Body of pancreas (tissue), 4 donors: ENCODE data around the gene PPFIA1. TPM values are rescaled to one million over a fixed set of nuclear protein-coding genes. Genes with fewer than 3 reads are reported as not detected.

ENCODE experiments used
- ATAC-seq: fragments of 150-250 bp; one replicate; pipeline ENCODE4 v1.9.1; 2016
- DNase-seq, 4 donors: peaks; one replicate each; pipeline ENCODE4 v3.0.0-alpha.2; 2019
- H3K27ac ChIP-seq, 4 donors: fragments of 200-600 bp; sonication (generic); 1 replicate in 3 of 4; 2 replicates in 1 of 4; pipeline versions ENCODE4 v1.5.1 to v1.6.1; 2016 to 2019; ENCODE audit warnings: mild to moderate bottlenecking in 1 of 4, mixed read lengths in 1 of 4, moderate library complexity in 1 of 4
- H3K27me3 ChIP-seq, 2 donors: fragments of 200-600 bp; sonication (generic); one replicate each; pipeline ENCODE4 v1.6.0; 2016; ENCODE audit warnings: mild to moderate bottlenecking in 1 of 2
- H3K36me3 ChIP-seq, 2 donors: fragments of 200-600 bp; sonication (generic); replicated peaks in 1 of 2; 2 replicates each; pipeline ENCODE4 v1.5.1; 2016; ENCODE audit warnings: low read depth in 2 of 2; ENCODE audit not compliant: insufficient read depth in 1 of 2
- H3K4me1 ChIP-seq: fragments of 200-600 bp; sonication (generic); one replicate; pipeline ENCODE4 v1.6.0; 2016
- H3K4me3 ChIP-seq, 2 donors: fragments of 200-600 bp; sonication (generic); 1 replicate in 1 of 2; 2 replicates in 1 of 2; pipeline ENCODE4 v1.5.1; 2016 to 2019
- H3K9me3 ChIP-seq, 3 donors: fragments of 200-600 bp; sonication (generic); 1 replicate in 2 of 3; 2 replicates in 1 of 3; pipeline ENCODE4 v1.5.1; 2016
- POLR2A ChIP-seq, 3 donors: fragments of 450-650 bp; IDR thresholded peaks; one replicate each; pipeline ENCODE4 v1.6.1; 2016; ENCODE audit warnings: antibody characterized with exemption in 3 of 3, mild to moderate bottlenecking in 2 of 3
- WGBS, 2 donors: methylation state at CpG; one replicate each; pipeline ENCODE4 v1.1.5; 2017; 5-methylcytosine and 5-hydroxymethylcytosine counted together
- intact Hi-C: fragments of 100-400 bp; cut with DNase I; formaldehyde crosslinking; loops from one replicate; pipeline ENCODE4 v1.15.1; 2023
- total RNA-seq, 2 donors: library from RNA; depleted of rRNA; stranded (reverse); fragments of >200 nt; gene quantifications; one replicate each; pipeline ENCODE4 v1.1.0, GENCODE V29; 2016
- TF ChIP-seq, protein P1 (sequence below), 7 experiments: fragments of 450-650 bp in 4 of 7; fragments of 200-600 bp in 3 of 7; sonication (generic) in 3 of 7; IDR thresholded peaks; one replicate each; pipeline ENCODE4 v1.5.1; 2016 to 2019; ENCODE audit warnings: antibody characterized with exemption in 7 of 7

PPFIA1 gene
- total RNA-seq, 2 donors from 2014 or later: 22.1 to 29.3 TPM

DNA sequence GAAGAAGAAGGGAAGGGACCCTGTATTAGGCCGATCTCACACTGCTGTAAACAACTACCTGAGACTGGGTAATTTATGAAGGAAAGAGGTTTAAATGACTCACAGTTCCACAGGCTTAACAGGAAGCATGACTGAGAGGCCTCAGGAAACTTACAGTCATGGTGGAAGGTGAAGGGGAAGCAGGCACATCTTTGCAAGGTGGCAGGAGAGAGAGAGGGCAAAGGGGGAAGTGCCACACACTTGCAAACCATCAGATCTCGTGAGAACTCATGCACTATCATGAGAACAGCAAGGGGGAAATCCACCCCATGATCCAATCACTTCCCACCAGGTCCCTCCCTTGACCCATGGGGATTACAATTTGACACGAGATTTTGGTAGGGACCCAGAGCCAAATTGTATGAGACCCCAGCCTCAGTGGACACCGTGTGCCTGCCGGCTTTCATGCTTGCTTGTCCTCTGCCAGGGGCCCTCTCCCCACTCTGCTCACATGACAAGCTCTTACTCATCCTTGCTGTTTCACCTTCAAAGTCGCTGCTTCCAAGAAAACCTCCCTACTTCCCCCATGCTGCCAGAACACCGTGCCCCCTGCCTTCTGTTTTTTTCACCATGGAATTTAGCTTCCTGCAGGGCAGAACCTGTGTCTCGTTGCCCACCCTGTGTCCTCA lies 23.3 kb upstream of the PPFIA1 start:
- no peak for ATAC-seq
- no peak for DNase-seq
- no peak overlapping the region for H3K4me3 ChIP-seq
- no peaks in the 10 kb centered on the region for H3K9me3 ChIP-seq
- no peak overlapping the region for H3K27ac ChIP-seq
- H3K27me3 ChIP-seq: no peaks in the 10 kb centered on the region
- 53 to 66% methylated on average over 8 of the region's 8 CpGs for WGBS, 2 donors
- intact Hi-C loops: no loop called here
- H3K36me3 ChIP-seq: no peaks in the 10 kb centered on the region
- no peaks in the 10 kb centered on the region for H3K4me1 ChIP-seq
- no peak for TF ChIP-seq POLR2A (IDR thresholded peaks at IDR 0.05)
- TF ChIP-seq, protein P1, sequence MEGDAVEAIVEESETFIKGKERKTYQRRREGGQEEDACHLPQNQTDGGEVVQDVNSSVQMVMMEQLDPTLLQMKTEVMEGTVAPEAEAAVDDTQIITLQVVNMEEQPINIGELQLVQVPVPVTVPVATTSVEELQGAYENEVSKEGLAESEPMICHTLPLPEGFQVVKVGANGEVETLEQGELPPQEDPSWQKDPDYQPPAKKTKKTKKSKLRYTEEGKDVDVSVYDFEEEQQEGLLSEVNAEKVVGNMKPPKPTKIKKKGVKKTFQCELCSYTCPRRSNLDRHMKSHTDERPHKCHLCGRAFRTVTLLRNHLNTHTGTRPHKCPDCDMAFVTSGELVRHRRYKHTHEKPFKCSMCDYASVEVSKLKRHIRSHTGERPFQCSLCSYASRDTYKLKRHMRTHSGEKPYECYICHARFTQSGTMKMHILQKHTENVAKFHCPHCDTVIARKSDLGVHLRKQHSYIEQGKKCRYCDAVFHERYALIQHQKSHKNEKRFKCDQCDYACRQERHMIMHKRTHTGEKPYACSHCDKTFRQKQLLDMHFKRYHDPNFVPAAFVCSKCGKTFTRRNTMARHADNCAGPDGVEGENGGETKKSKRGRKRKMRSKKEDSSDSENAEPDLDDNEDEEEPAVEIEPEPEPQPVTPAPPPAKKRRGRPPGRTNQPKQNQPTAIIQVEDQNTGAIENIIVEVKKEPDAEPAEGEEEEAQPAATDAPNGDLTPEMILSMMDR (IDR thresholded peaks at IDR 0.05): no peak

DNA sequence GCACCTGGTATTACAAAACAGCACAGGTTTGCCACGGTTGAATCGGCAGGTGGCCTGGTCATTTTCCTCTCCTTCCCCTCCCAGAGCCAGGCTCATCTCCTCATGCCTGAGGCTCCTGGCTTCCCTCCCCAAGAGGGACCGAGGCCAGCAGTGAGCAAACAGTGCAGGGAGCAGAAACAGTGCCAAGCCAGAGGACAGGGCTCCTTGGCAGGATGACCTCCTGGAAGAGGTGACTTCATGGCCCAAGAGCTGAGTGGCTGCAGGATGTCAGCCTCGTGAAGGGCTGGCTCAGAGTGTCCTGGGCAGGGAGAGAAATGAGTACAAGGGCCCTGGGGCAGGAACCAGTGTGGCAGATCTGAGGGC lies 22.8 kb upstream of the PPFIA1 start:
- DNase-seq: peak in 1 of 4 donors; percentile 10
- Histone ChIP-seq H3K36me3 (no peaks in the 10 kb centered on the region), H3K4me3 (no peak overlapping the region), H3K27ac (no peak overlapping the region), H3K9me3 (no peaks in the 10 kb centered on the region), H3K27me3 (no peaks in the 10 kb centered on the region), H3K4me1 (no peaks in the 10 kb centered on the region)
- no peak for TF ChIP-seq POLR2A (IDR thresholded peaks at IDR 0.05)
- TF ChIP-seq, protein P1 (IDR thresholded peaks at IDR 0.05): no peak
- WGBS, 2 donors: 29 to 41% methylated on average over 4 of the region's 4 CpGs
- ATAC-seq: no peak
- intact Hi-C loops: no loop called here

DNA sequence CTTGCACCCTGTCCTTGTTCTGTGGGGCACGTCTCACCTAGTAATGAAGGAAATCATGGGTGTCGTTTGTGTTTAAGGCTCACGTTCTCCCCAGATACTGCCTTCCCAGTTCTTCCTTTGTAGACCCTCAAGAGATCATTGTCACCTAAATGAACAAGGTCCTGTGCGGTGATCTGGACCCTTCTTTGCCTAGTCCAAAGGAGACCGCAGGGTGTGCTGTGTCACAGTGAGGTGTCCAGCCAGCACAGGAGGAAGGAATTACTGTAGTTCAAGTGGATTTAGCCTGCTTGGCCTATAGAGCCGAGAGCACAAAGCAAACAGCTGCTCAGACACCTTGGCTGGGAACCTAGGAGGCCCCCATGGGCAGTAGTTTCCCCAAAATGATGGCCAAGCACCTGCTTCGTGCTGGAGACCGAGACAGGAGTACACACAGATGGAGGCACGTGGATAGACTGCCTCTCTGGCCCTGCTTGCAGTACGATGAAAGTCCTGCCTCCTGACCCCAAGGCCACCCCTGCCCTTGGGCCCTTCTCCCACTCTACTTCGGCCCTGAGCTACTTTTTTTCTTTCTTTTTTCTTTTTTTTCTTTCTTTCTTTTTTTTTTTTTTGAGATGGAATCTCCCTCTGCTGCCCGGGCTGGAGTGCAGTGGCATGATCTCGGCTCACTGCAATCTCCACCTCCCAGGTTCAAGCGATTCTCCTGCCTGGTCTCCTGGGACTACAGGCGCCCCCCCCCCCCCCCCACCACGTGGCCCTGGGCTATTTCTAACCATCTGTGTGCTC lies 19.4 kb upstream of the PPFIA1 start:
- H3K27me3 ChIP-seq: peaks cover 0 to 3% of the 10 kb centered on the region in 2 donors
- TF ChIP-seq, protein P1 (IDR thresholded peaks at IDR 0.05): no peak
- H3K9me3 ChIP-seq: no peaks in the 10 kb centered on the region
- WGBS, 2 donors: 70 to 78% methylated on average over 11 to 12 of the region's 16 CpGs
- no peak overlapping the region for H3K27ac ChIP-seq
- no peaks in the 10 kb centered on the region for H3K36me3 ChIP-seq
- intact Hi-C loops: no loop called here
- no peaks in the 10 kb centered on the region for H3K4me1 ChIP-seq
- ATAC-seq (no peak), DNase-seq (no peak)
- no peak overlapping the region for H3K4me3 ChIP-seq

DNA sequence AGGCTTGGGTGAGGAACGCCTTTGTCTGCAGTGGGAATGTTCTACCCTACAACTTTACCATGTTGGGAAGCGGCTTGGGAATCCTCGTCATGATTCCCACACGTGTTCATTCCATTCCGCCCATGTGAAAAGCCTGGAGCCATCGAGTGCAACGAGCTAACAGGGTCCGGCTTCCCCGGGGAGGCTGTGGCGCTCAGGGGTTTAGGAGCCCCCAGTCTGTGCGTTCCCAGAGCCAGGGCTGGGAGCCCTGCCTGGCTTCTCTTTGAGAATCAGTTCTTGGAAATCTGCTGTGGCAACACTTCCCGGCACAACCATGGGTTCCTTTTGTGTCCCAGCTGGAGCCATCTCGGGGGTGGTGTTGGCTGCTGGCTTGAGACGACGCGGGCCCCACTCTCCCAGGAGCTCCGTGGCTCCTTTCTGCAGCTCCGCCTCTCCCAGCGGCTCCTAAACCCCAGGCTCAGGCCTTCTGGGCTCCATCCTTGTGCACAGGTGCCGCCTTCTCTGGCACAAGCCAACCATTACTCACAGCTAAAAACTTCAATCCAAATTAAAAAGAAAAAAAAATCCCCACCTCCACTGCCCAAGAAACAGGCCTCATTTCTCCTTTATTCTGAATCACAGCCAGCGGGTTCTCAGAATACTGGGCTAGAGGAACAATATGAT lies 18.7 kb upstream of the PPFIA1 start:
- TF ChIP-seq, protein P1 (IDR thresholded peaks at IDR 0.05): no peak
- no peak for TF ChIP-seq POLR2A (IDR thresholded peaks at IDR 0.05)
- no peak for DNase-seq
- no peak for ATAC-seq

More for the DNA sequence above, 18.7 kb upstream of the PPFIA1 start:
- Histone ChIP-seq H3K27me3 (peaks cover 0 to 3% of the 10 kb centered on the region in 2 donors), H3K27ac (no peak overlapping the region), H3K4me3 (no peak overlapping the region), H3K36me3 (no peaks in the 10 kb centered on the region), H3K4me1 (no peaks in the 10 kb centered on the region), H3K9me3 (no peaks in the 10 kb centered on the region)
- intact Hi-C loops: no loop called here
- 67 to 75% methylated on average over 17 to 21 of the region's 21 CpGs for WGBS, 2 donors
